ENCODE measurements around the gene FBXW7.
A peak's percentile ranks its signal among the peaks of the same experiment; 100 is the strongest.

Gene FBXW7

GRCh38 chr4:152328582-152328981 lies 207.3 kb downstream of the FBXW7 start:
- peak; percentile 63 for DNase-seq (ENCODE audit: low read depth)

GRCh38 chr4:152327606-152328453 lies 208.1 kb downstream of the FBXW7 start:
- DNase-seq (ENCODE audit: low read depth) = no peak

- no peak for DNase-seq (ENCODE audit: low read depth)
Observed at GRCh38 chr4:152325831-152326230, 210.1 kb downstream of the FBXW7 start.

GRCh38 chr4:152323221-152323620 lies 212.7 kb downstream of the FBXW7 start:
- DNase-seq (ENCODE audit: low read depth) = peak; percentile 33

GRCh38 chr4:152322656-152323055 lies 213.2 kb downstream of the FBXW7 start:
- DNase-seq (ENCODE audit: low read depth) = no peak

- no peak for DNase-seq (ENCODE audit: low read depth)
Observed at GRCh38 chr4:152321923-152322322, 214.0 kb downstream of the FBXW7 start.

- no peak for DNase-seq (ENCODE audit: low read depth)
Observed at GRCh38 chr4:152321398-152321797, 214.5 kb downstream of the FBXW7 start.

GRCh38 chr4:152316969-152317368 lies 218.9 kb downstream of the FBXW7 start:
- DNase-seq (ENCODE audit: low read depth) = peak; percentile 65

- peak; percentile 41 for DNase-seq (ENCODE audit: low read depth)
Observed at GRCh38 chr4:152310257-152310656, 225.6 kb downstream of the FBXW7 start.

- DNase-seq (ENCODE audit: low read depth) = no peak
Observed at GRCh38 chr4:152309418-152309817, 226.5 kb downstream of the FBXW7 start.

- DNase-seq (ENCODE audit: low read depth) = no peak
Observed at GRCh38 chr4:152308951-152309350, 226.9 kb downstream of the FBXW7 start.

- DNase-seq (ENCODE audit: low read depth) = no peak
Observed at GRCh38 chr4:152307669-152308068, 228.2 kb downstream of the FBXW7 start.

- DNase-seq (ENCODE audit: low read depth) = no peak
Observed at GRCh38 chr4:152306541-152306940, 229.4 kb downstream of the FBXW7 start.

- peak; percentile 3 for DNase-seq (ENCODE audit: low read depth)
Observed at GRCh38 chr4:152304220-152304619, 231.7 kb downstream of the FBXW7 start.

- no peak for DNase-seq (ENCODE audit: low read depth)
Observed at GRCh38 chr4:152301381-152301780, 234.5 kb downstream of the FBXW7 start.

GRCh38 chr4:152299553-152299952 lies 236.3 kb downstream of the FBXW7 start:
- no peak for DNase-seq (ENCODE audit: low read depth)

- DNase-seq (ENCODE audit: low read depth) = no peak
Observed at GRCh38 chr4:152296386-152296785, 239.5 kb downstream of the FBXW7 start.

GRCh38 chr4:152294765-152295164 lies 241.1 kb downstream of the FBXW7 start:
- DNase-seq (ENCODE audit: low read depth) = no peak

- no peak for DNase-seq (ENCODE audit: low read depth)
Observed at GRCh38 chr4:152294331-152294730, 241.6 kb downstream of the FBXW7 start.

GRCh38 chr4:152293527-152293926 lies 242.4 kb downstream of the FBXW7 start:
- DNase-seq (ENCODE audit: low read depth) = no peak

GRCh38 chr4:152290366-152290921 lies 245.4 kb downstream of the FBXW7 start:
- no peak for DNase-seq (ENCODE audit: low read depth)

- no peak for DNase-seq (ENCODE audit: low read depth)
Observed at GRCh38 chr4:152289941-152290340, 246.0 kb downstream of the FBXW7 start.

GRCh38 chr4:152289541-152289940 lies 246.4 kb downstream of the FBXW7 start:
- no peak for DNase-seq (ENCODE audit: low read depth)

All from fibroblast of gingiva (primary cell).